ENCODE measurements around the gene STN1. TPM values are rescaled to one million over a fixed set of nuclear protein-coding genes. Genes with fewer than 3 reads are reported as not detected.

Gene STN1
- total and polyA plus RNA-seq, 9 of the 15 experiments (the other 6 are each of a cell fraction or from before 2014, with no cell fraction given) = 9.1 to 19.6 (median 13.8) TPM

DNA sequence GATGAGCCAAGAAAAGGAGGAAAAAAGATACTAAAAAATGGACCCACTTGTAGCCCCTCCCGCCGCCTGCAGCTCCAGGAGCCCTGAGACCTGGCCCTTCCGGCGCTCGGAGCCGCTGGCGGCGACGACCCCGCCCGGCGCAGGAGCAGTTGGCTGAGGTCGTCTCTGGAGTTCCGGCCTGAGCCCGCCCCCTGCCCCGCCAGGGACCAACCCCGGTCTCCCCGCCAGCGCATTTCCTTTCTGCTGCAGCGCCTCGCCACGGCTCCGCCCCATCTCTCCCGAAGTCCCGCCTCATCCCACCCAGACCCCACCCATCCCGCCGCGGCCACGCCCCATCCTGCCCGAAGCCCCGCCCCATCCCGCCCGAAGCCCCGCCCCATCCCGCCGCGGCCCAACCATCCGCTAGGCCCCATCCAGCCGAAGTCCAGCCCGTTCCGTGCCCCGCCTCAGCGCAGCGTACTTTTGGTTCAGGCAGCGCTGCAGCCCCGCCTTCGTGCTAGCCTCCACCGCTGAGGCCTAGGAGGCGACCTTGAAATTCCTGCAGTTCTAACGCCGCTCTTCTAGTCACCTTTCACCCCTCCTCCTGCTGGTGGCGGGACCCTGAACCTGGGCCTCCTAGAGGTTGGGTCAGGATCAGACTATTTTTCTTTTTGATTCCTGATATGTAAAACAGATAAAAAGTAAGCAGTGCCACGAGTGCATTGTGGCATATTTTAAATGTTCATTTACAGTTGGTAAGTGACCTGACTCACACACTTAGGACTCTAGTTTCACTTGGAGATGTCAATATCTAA, at the start of gene STN1 (continued):
- TF ChIP-seq, protein P1, sequence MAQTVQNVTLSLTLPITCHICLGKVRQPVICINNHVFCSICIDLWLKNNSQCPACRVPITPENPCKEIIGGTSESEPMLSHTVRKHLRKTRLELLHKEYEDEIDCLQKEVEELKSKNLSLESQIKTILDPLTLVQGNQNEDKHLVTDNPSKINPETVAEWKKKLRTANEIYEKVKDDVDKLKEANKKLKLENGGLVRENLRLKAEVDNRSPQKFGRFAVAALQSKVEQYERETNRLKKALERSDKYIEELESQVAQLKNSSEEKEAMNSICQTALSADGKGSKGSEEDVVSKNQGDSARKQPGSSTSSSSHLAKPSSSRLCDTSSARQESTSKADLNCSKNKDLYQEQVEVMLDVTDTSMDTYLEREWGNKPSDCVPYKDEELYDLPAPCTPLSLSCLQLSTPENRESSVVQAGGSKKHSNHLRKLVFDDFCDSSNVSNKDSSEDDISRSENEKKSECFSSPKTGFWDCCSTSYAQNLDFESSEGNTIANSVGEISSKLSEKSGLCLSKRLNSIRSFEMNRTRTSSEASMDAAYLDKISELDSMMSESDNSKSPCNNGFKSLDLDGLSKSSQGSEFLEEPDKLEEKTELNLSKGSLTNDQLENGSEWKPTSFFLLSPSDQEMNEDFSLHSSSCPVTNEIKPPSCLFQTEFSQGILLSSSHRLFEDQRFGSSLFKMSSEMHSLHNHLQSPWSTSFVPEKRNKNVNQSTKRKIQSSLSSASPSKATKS (CRISPR knock-in tag; IDR thresholded peaks at IDR 0.05) = no peak
- TF ChIP-seq SMARCA4 (IDR thresholded peaks at IDR 0.05) (peak; percentile 27; the same call in 1 of the 2 replicates), BHLHE40 (IDR thresholded peaks at IDR 0.05; ENCODE audit: low read length) (0 out of 2 replicates have a peak, but pooled peaks have one; percentile 4), NFIC (IDR thresholded peaks at IDR 0.05) (0 out of 2 replicates have a peak, but pooled peaks have one; percentile 3), NBN (IDR thresholded peaks at IDR 0.05; ENCODE audit: low read depth) (peak; percentile 61; the same call in 1 of the 2 replicates), STAT5A (IDR thresholded peaks at IDR 0.05; ENCODE audit: borderline replicate concordance, low read length) (no peak), SOX6 (IDR thresholded peaks at IDR 0.05) (peak; percentile 22; the same call in 1 of the 2 replicates), ZFX (CRISPR knock-in tag; IDR thresholded peaks at IDR 0.05) (peak; percentile 92), ZBTB17 (CRISPR knock-in tag; IDR thresholded peaks at IDR 0.05) (no peak), SUPT5H (IDR thresholded peaks at IDR 0.05) (peak; percentile 74), CSDE1 (IDR thresholded peaks at IDR 0.05) (no peak), BRD9 (IDR thresholded peaks at IDR 0.05; ENCODE audit: low read depth, partially characterized antibody) (peak; percentile 35), TSC22D4 (tag; IDR thresholded peaks at IDR 0.05) (no peak)
- TF ChIP-seq, protein P2, sequence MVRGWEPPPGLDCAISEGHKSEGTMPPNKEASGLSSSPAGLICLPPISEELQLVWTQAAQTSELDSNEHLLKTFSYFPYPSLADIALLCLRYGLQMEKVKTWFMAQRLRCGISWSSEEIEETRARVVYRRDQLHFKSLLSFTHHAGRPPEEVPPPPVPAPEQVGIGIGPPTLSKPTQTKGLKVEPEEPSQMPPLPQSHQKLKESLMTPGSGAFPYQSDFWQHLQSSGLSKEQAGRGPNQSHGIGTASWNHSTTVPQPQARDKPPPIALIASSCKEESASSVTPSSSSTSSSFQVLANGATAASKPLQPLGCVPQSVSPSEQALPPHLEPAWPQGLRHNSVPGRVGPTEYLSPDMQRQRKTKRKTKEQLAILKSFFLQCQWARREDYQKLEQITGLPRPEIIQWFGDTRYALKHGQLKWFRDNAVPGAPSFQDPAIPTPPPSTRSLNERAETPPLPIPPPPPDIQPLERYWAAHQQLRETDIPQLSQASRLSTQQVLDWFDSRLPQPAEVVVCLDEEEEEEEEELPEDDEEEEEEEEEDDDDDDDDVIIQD (CRISPR knock-in tag; IDR thresholded peaks at IDR 0.05) = no peak
- TF ChIP-seq, protein P3, sequence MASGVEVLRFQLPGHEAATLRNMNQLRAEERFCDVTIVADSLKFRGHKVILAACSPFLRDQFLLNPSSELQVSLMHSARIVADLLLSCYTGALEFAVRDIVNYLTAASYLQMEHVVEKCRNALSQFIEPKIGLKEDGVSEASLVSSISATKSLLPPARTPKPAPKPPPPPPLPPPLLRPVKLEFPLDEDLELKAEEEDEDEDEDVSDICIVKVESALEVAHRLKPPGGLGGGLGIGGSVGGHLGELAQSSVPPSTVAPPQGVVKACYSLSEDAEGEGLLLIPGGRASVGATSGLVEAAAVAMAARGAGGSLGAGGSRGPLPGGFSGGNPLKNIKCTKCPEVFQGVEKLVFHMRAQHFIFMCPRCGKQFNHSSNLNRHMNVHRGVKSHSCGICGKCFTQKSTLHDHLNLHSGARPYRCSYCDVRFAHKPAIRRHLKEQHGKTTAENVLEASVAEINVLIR (CRISPR knock-in tag; IDR thresholded peaks at IDR 0.05) = no peak

Measured in K562 (cell line).